K562 (cell line): ENCODE data around the gene DPM2. TPM values are rescaled to one million over a fixed set of nuclear protein-coding genes. Genes with fewer than 3 reads are reported as not detected.
A peak's percentile ranks its signal among the peaks of the same experiment; 100 is the strongest.

Source experiments
- ARID1B ChIP-seq: fragments of 450-650 bp; IDR thresholded peaks from 2 replicates; pipeline ENCODE4 v1.6.1; 2016; ENCODE audit warnings: antibody characterized with exemption, mild to moderate bottlenecking, inconsistent platforms
- BCL6 ChIP-seq: fragments of 250-450 bp; sonication (Bioruptor Pico); IDR thresholded peaks from 2 replicates; pipeline ENCODE4 v1.4.0; 2020
- E2F5 ChIP-seq: sonication (generic); formaldehyde crosslinking; IDR thresholded peaks from 2 replicates; pipeline ENCODE4 v1.8.0; 2022; ENCODE audit warnings: mild to moderate bottlenecking, missing genetic modification reagents
- FOXK2 ChIP-seq, 2 experiments: fragments of 450-650 bp; IDR thresholded peaks in 1 of 2; conservative IDR thresholded peaks in 1 of 2; 2 replicates each; pipeline ENCODE4 v1.6.1; 2016; ENCODE audit warnings: low read depth in 2 of 2, mild to moderate bottlenecking in 1 of 2
- MAX ChIP-seq: sonication (generic); formaldehyde crosslinking; IDR thresholded peaks from 2 replicates; pipeline ENCODE4 v1.9.0; 2022; ENCODE audit warnings: mild to moderate bottlenecking, missing genetic modification reagents
- NFRKB ChIP-seq: fragments of 450-650 bp; IDR thresholded peaks from 2 replicates; pipeline ENCODE4 v1.6.1; 2016; ENCODE audit warnings: low read depth
- NR2C2 ChIP-seq, 2 experiments: fragments of 200-800 bp in 1 of 2; sonication (Bioruptor generic) in 1 of 2; sonication (generic) in 1 of 2; formaldehyde crosslinking in 1 of 2; IDR thresholded peaks; 2 replicates each; pipeline versions ENCODE4 v1.6.1 to v1.8.0; 2016 to 2022; ENCODE audit warnings: mild to moderate bottlenecking in 1 of 2, missing compliant biosample characterization in 1 of 2, missing genetic modification characterization in 1 of 2, missing genetic modification reagents in 1 of 2
- NR2F6 ChIP-seq: fragments of 450-650 bp; formaldehyde crosslinking; IDR thresholded peaks from 2 replicates; pipeline ENCODE4 v1.4.0; 2020; ENCODE audit warnings: mild to moderate bottlenecking
- PRPF4 ChIP-seq: fragments of 200-400 bp; formaldehyde crosslinking; IDR thresholded peaks from one replicate; pipeline ENCODE4 v1.6.1; 2017; ENCODE audit warnings: low read length, low read depth, mild to moderate bottlenecking; ENCODE audit not compliant: insufficient read depth, poor library complexity, severe bottlenecking
- RHOXF2B ChIP-seq: fragments of 250-450 bp; sonication (Bioruptor Pico); conservative IDR thresholded peaks from 2 replicates; pipeline ENCODE4 v1.5.1; 2021
- SMARCB1 ChIP-seq: IDR thresholded peaks from 2 replicates; pipeline ENCODE4 v1.6.1; 2011; ENCODE audit warnings: improper control_type of control experiment, low read depth; ENCODE audit not compliant: insufficient read length
- SMC3 ChIP-seq: conservative IDR thresholded peaks from 2 replicates; pipeline ENCODE4 v1.6.1; 2011; ENCODE audit warnings: low read depth, low read length, improper control_type of control experiment; ENCODE audit not compliant: insufficient read depth
- SUPT5H ChIP-seq: fragments of 450-650 bp; IDR thresholded peaks from 2 replicates; pipeline ENCODE4 v1.6.1; 2016
- TAF1 ChIP-seq: IDR thresholded peaks from 2 replicates; pipeline ENCODE4 v1.6.1; 2011; ENCODE audit warnings: mild to moderate bottlenecking, low read length, moderate library complexity; ENCODE audit not compliant: insufficient read depth, control insufficient read depth, severe bottlenecking; ENCODE audit errors: extremely low read depth
- TFAP4 ChIP-seq: sonication (generic); formaldehyde crosslinking; IDR thresholded peaks from 2 replicates; pipeline ENCODE4 v1.8.0; 2022; ENCODE audit warnings: missing genetic modification reagents, mild to moderate bottlenecking, moderate library complexity, borderline replicate concordance
- ZNF41 ChIP-seq: fragments of 250-450 bp; sonication (Bioruptor Pico); conservative IDR thresholded peaks from 2 replicates; pipeline ENCODE4 v1.4.0; 2020; ENCODE audit warnings: mild to moderate bottlenecking
- ZNF707 ChIP-seq: fragments of 250-450 bp; sonication (Bioruptor Pico); conservative IDR thresholded peaks from 2 replicates; pipeline ENCODE4 v1.8.0; 2022; ENCODE audit warnings: inconsistent platforms, mild to moderate bottlenecking, moderate library complexity
- polyA plus RNA-seq, 8 experiments: library from polyadenylated mRNA; depleted of rRNA in 4 of 8; stranded (reverse) in 5 of 8; unstranded in 3 of 8; fragments of >200 nt; fragmentation: Nextera tagmentation in 2 of 8; fragmentation: Illumina TruSeq in 1 of 8; extraction: Ambion mirVana in 2 of 8; extraction: Trizol in 1 of 8; gene quantifications; 2 replicates each; pipeline versions ENCODE4 v1.2.1 to v1.2.3, GENCODE V29; 2011 to 2014; ENCODE audit warnings: inconsistent platforms in 1 of 8, missing spikeins in 1 of 8
- total RNA-seq, 7 experiments: library from RNA; depleted of rRNA in 6 of 7; stranded (reverse); fragments of >200 nt in 6 of 7; fragmentation: Illumina TruSeq in 2 of 7; extraction: Trizol in 2 of 7; gene quantifications; 2 replicates each; pipeline versions ENCODE4 v1.2.1 to v1.2.3, GENCODE V29; 2011 to 2021; ENCODE audit warnings: low replicate concordance in 1 of 7
- TF ChIP-seq, protein P1 (sequence below): IDR thresholded peaks from 2 replicates; pipeline ENCODE4 v1.6.1; 2011; ENCODE audit warnings: borderline replicate concordance, low read depth, mild to moderate bottlenecking, moderate library complexity, low read length; ENCODE audit not compliant: insufficient read depth, poor library complexity, severe bottlenecking
- TF ChIP-seq, protein P2 (sequence below), 2 experiments: fragments of 450-650 bp in 1 of 2; IDR thresholded peaks; 2 replicates each; pipeline ENCODE4 v1.6.1; 2011 to 2017; ENCODE audit warnings: low read depth in 2 of 2, antibody characterized with exemption in 1 of 2, borderline replicate concordance in 1 of 2, low read length in 1 of 2, mild to moderate bottlenecking in 1 of 2, mixed read lengths in 1 of 2; ENCODE audit not compliant: control insufficient read depth in 1 of 2

DPM2 gene
- total and polyA plus RNA-seq, 9 of the 15 experiments (the other 6 are each of a cell fraction or from before 2014, with no cell fraction given): 43.5 to 126 (median 71.1) TPM

- 0 out of 2 replicates have a peak, but pooled peaks have one; percentile 11 for TF ChIP-seq TFAP4
- no peak for TF ChIP-seq BCL6 (CRISPR knock-in tag)
- no peak for TF ChIP-seq E2F5
- TF ChIP-seq TAF1: no peak
- TF ChIP-seq ARID1B: no peak
- TF ChIP-seq SMC3: no peak
- TF ChIP-seq ZNF707: no peak
- TF ChIP-seq ZNF41 (CRISPR knock-in tag): no peak
- 0 out of 2 replicates have a peak, but pooled peaks have one; percentile 21 for TF ChIP-seq MAX
- no peak for TF ChIP-seq SMARCB1
- TF ChIP-seq, protein P1, sequence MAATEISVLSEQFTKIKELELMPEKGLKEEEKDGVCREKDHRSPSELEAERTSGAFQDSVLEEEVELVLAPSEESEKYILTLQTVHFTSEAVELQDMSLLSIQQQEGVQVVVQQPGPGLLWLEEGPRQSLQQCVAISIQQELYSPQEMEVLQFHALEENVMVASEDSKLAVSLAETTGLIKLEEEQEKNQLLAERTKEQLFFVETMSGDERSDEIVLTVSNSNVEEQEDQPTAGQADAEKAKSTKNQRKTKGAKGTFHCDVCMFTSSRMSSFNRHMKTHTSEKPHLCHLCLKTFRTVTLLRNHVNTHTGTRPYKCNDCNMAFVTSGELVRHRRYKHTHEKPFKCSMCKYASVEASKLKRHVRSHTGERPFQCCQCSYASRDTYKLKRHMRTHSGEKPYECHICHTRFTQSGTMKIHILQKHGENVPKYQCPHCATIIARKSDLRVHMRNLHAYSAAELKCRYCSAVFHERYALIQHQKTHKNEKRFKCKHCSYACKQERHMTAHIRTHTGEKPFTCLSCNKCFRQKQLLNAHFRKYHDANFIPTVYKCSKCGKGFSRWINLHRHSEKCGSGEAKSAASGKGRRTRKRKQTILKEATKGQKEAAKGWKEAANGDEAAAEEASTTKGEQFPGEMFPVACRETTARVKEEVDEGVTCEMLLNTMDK: no peak
- no peak for TF ChIP-seq SUPT5H
- TF ChIP-seq NFRKB: 0 out of 2 replicates have a peak, but pooled peaks have one; percentile 8
- peak in 1 of 2 experiments; percentile 13; a peak in 1 of 4 replicates for TF ChIP-seq FOXK2 (conservative IDR thresholded peaks at IDR 0.05 in 1 of 2, IDR thresholded peaks at IDR 0.05 in 1 of 2; ENCODE audit: low read depth in 2 of 2)
- TF ChIP-seq NR2F6 (CRISPR knock-in tag): no peak
- TF ChIP-seq RHOXF2B (CRISPR knock-in tag): no peak
- 0 out of 2 replicates have a peak, but pooled peaks have one; percentile 16 for TF ChIP-seq NR2C2 (CRISPR knock-in tag; IDR thresholded peaks at IDR 0.05)
- TF ChIP-seq NR2C2 (tag; IDR thresholded peaks at IDR 0.05): no peak
- no peak for TF ChIP-seq PRPF4
- TF ChIP-seq, protein P2, sequence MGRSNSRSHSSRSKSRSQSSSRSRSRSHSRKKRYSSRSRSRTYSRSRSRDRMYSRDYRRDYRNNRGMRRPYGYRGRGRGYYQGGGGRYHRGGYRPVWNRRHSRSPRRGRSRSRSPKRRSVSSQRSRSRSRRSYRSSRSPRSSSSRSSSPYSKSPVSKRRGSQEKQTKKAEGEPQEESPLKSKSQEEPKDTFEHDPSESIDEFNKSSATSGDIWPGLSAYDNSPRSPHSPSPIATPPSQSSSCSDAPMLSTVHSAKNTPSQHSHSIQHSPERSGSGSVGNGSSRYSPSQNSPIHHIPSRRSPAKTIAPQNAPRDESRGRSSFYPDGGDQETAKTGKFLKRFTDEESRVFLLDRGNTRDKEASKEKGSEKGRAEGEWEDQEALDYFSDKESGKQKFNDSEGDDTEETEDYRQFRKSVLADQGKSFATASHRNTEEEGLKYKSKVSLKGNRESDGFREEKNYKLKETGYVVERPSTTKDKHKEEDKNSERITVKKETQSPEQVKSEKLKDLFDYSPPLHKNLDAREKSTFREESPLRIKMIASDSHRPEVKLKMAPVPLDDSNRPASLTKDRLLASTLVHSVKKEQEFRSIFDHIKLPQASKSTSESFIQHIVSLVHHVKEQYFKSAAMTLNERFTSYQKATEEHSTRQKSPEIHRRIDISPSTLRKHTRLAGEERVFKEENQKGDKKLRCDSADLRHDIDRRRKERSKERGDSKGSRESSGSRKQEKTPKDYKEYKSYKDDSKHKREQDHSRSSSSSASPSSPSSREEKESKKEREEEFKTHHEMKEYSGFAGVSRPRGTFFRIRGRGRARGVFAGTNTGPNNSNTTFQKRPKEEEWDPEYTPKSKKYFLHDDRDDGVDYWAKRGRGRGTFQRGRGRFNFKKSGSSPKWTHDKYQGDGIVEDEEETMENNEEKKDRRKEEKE (IDR thresholded peaks at IDR 0.05; ENCODE audit: borderline replicate concordance in 1 of 2, control insufficient read depth in 1 of 2, low read depth in 2 of 2, low read length in 1 of 2): no peak
These were observed 44.0 kb upstream of the DPM2 start (continued) for GRCh38 chr9:127981559-127982121.
